Measurements from ENCODE around the gene THTPA. TPM values are rescaled to one million over a fixed set of nuclear protein-coding genes. Genes with fewer than 3 reads are reported as not detected.
A peak's percentile ranks its signal among the peaks of the same experiment; 100 is the strongest.

Gene THTPA
- total and polyA plus RNA-seq, 2 of the 13 experiments (the other 11 are each of a cell fraction or from before 2014, with no cell fraction given), result 7.4 to 8.7 TPM

DNA sequence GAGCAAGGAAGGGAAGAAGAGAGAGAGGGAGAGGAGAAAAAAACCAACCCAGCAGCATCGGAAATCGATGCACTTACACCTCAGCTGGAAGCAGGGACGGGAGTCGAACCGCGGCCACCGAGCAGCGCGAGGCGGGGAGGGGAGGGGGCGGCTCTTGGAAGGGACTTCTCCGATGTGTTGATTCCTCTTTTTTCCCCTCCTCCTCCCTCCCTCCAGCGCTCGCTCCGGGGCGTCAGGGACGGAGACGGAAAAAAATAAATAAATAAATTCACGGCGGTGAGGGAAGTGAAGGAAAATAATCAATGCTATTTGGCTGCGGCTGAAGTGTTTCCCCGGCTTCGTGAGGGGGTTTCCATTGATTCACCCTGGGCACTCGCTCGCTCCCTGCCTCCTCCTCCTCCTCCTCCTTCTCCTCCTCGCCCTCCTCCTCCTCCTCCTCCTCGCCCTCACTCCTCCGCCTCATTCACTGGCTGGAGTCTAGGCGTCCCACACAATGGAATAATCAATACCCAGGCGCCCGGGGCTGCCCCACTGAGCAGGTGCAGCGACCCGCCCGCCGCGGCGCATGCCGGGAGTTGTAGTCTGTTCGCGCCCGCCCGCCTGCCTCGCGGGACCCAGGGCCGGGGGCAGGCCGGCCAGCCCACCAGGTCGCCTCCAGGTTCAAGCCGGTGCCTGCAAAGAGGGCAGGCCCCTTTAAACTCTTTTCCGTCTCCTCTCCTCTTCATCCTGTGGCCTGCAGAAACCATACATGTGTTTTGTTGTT is 4.6 kb upstream of the THTPA start, which contains the start of gene ZFHX2 (continued):
- TF ChIP-seq, protein P1, sequence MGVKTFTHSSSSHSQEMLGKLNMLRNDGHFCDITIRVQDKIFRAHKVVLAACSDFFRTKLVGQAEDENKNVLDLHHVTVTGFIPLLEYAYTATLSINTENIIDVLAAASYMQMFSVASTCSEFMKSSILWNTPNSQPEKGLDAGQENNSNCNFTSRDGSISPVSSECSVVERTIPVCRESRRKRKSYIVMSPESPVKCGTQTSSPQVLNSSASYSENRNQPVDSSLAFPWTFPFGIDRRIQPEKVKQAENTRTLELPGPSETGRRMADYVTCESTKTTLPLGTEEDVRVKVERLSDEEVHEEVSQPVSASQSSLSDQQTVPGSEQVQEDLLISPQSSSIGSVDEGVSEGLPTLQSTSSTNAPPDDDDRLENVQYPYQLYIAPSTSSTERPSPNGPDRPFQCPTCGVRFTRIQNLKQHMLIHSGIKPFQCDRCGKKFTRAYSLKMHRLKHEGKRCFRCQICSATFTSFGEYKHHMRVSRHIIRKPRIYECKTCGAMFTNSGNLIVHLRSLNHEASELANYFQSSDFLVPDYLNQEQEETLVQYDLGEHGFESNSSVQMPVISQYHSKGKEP (CRISPR knock-in tag; IDR thresholded peaks at IDR 0.05), result peak; percentile 87
- peak; percentile 33; the same call in 1 of the 2 replicates for TF ChIP-seq ZBTB1 (CRISPR knock-in tag; IDR thresholded peaks at IDR 0.05; ENCODE audit: borderline replicate concordance)
- peak; percentile 47; the same call in 1 of the 2 replicates for TF ChIP-seq ISL2 (CRISPR knock-in tag; IDR thresholded peaks at IDR 0.05)
- TF ChIP-seq EED (CRISPR knock-in tag; IDR thresholded peaks at IDR 0.05), result peak; percentile 88
- TF ChIP-seq, protein P2, sequence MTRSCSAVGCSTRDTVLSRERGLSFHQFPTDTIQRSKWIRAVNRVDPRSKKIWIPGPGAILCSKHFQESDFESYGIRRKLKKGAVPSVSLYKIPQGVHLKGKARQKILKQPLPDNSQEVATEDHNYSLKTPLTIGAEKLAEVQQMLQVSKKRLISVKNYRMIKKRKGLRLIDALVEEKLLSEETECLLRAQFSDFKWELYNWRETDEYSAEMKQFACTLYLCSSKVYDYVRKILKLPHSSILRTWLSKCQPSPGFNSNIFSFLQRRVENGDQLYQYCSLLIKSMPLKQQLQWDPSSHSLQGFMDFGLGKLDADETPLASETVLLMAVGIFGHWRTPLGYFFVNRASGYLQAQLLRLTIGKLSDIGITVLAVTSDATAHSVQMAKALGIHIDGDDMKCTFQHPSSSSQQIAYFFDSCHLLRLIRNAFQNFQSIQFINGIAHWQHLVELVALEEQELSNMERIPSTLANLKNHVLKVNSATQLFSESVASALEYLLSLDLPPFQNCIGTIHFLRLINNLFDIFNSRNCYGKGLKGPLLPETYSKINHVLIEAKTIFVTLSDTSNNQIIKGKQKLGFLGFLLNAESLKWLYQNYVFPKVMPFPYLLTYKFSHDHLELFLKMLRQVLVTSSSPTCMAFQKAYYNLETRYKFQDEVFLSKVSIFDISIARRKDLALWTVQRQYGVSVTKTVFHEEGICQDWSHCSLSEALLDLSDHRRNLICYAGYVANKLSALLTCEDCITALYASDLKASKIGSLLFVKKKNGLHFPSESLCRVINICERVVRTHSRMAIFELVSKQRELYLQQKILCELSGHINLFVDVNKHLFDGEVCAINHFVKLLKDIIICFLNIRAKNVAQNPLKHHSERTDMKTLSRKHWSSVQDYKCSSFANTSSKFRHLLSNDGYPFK (CRISPR knock-in tag; IDR thresholded peaks at IDR 0.05; ENCODE audit: borderline replicate concordance), result peak; percentile 80; the same call in 1 of the 2 replicates
- TF ChIP-seq SOX6 (IDR thresholded peaks at IDR 0.05), result no peak
- peak; percentile 83 for TF ChIP-seq SOX6 (CRISPR knock-in tag; IDR thresholded peaks at IDR 0.05)
- no peak for TF ChIP-seq ZNF260 (CRISPR knock-in tag; IDR thresholded peaks at IDR 0.05; ENCODE audit: borderline replicate concordance, low read depth)
- peak; percentile 39 for TF ChIP-seq MIXL1 (CRISPR knock-in tag; IDR thresholded peaks at IDR 0.05)
- peak; percentile 82 for TF ChIP-seq AGO2 (optimal IDR thresholded peaks at IDR 0.05; ENCODE audit: low read depth, low read length)
- no peak for TF ChIP-seq PRMT3 (CRISPR knock-in tag; IDR thresholded peaks at IDR 0.05; ENCODE audit: borderline replicate concordance, low read depth)
- TF ChIP-seq KMT2A (CRISPR knock-in tag; IDR thresholded peaks at IDR 0.05), result peak; percentile 65; the same call in 1 of the 2 replicates
- TF ChIP-seq TBL1XR1 (IDR thresholded peaks at IDR 0.05; ENCODE audit: borderline replicate concordance, low read length, partially characterized antibody), result peak; percentile 33
- TF ChIP-seq KAT8 (CRISPR knock-in tag; IDR thresholded peaks at IDR 0.05), result peak; percentile 95
- TF ChIP-seq HNRNPK (IDR thresholded peaks at IDR 0.05; ENCODE audit: low read depth, low read length, poor library complexity, severe bottlenecking), result peak; percentile 94
- peak; percentile 71; the same call in 1 of the 2 replicates for TF ChIP-seq ZNF225 (CRISPR knock-in tag; IDR thresholded peaks at IDR 0.05)
- TF ChIP-seq AKAP8 (CRISPR knock-in tag; IDR thresholded peaks at IDR 0.05), result peak; percentile 78; the same call in 1 of the 2 replicates
- peak; percentile 13; the same call in 1 of the 2 replicates for TF ChIP-seq ZSCAN29 (CRISPR knock-in tag; conservative IDR thresholded peaks at IDR 0.05)
- TF ChIP-seq SOX5 (CRISPR knock-in tag; IDR thresholded peaks at IDR 0.05; ENCODE audit: borderline replicate concordance), result peak; percentile 35; the same call in 1 of the 2 replicates
- peak; percentile 55; the same call in 1 of the 2 replicates for TF ChIP-seq FOXA3 (CRISPR knock-in tag; IDR thresholded peaks at IDR 0.05)
- TF ChIP-seq, protein P3, sequence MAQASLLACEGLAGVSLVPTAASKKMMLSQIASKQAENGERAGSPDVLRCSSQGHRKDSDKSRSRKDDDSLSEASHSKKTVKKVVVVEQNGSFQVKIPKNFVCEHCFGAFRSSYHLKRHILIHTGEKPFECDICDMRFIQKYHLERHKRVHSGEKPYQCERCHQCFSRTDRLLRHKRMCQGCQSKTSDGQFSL (CRISPR knock-in tag; IDR thresholded peaks at IDR 0.05), result peak; percentile 65; the same call in 1 of the 2 replicates
- TF ChIP-seq MBNL3 (CRISPR knock-in tag; conservative IDR thresholded peaks at IDR 0.05), result no peak
- TF ChIP-seq MBD4 (IDR thresholded peaks at IDR 0.05; ENCODE audit: borderline replicate concordance, low read length), result no peak
- 0 out of 2 replicates have a peak, but pooled peaks have one; percentile 18 for TF ChIP-seq ZNF510 (CRISPR knock-in tag; IDR thresholded peaks at IDR 0.05; ENCODE audit: low read depth)
- 0 out of 2 replicates have a peak, but pooled peaks have one; percentile 42 for TF ChIP-seq ZNF720 (CRISPR knock-in tag; IDR thresholded peaks at IDR 0.05)
- TF ChIP-seq LCORL (IDR thresholded peaks at IDR 0.05), result no peak
- peak; percentile 93 for TF ChIP-seq LCORL (CRISPR knock-in tag; IDR thresholded peaks at IDR 0.05)

Measured in HepG2 (cell line).